Lung (tissue), 12 donors: ENCODE measurements around the gene OR10A5. TPM values are rescaled to one million over a fixed set of nuclear protein-coding genes. Genes with fewer than 3 reads are reported as not detected.

Source experiments
- ATAC-seq: fragments of 200-7000 bp; cut with Tn5 transposase; one replicate; pipeline ENCODE4 v1.9.1; 2020; ENCODE audit warnings: moderate number of reproducible peaks; ENCODE audit not compliant: insufficient read depth, low FRiP score
- DNase-seq, 3 donors: peaks; one replicate each; pipeline ENCODE4 v3.0.0-alpha.2; 2013 to 2017
- H3K27ac ChIP-seq, 2 donors: one replicate each; pipeline ENCODE4 v1.5.1; 2013; ENCODE audit warnings: mild to moderate bottlenecking in 2 of 2, moderate library complexity in 2 of 2, control low read depth in 1 of 2, inconsistent platforms in 1 of 2, low read depth in 1 of 2, low read length in 1 of 2
- H3K27me3 ChIP-seq, 3 donors: one replicate each; pipeline ENCODE4 v1.5.1; 2013; ENCODE audit warnings: low read length in 2 of 3; ENCODE audit not compliant: control insufficient read depth in 3 of 3, insufficient read depth in 3 of 3
- H3K36me3 ChIP-seq, 4 donors: one replicate each; pipeline ENCODE4 v1.5.1; 2013; ENCODE audit warnings: low read length in 4 of 4, mild to moderate bottlenecking in 1 of 4, moderate library complexity in 1 of 4; ENCODE audit not compliant: control insufficient read depth in 4 of 4, insufficient read depth in 4 of 4
- H3K4me1 ChIP-seq, 5 donors: one replicate each; pipeline ENCODE4 v1.5.1; 2013; ENCODE audit warnings: low read length in 5 of 5, mild to moderate bottlenecking in 2 of 5, moderate library complexity in 1 of 5; ENCODE audit not compliant: control insufficient read depth in 5 of 5, insufficient read depth in 5 of 5
- H3K4me3 ChIP-seq: one replicate; pipeline ENCODE4 v1.5.1; 2013; ENCODE audit warnings: mild to moderate bottlenecking, control low read depth, moderate library complexity
- H3K9ac ChIP-seq, 2 donors: one replicate each; pipeline ENCODE4 v1.5.1; 2013; ENCODE audit warnings: low read length in 2 of 2, control low read depth in 1 of 2; ENCODE audit not compliant: insufficient read depth in 1 of 2
- H3K9me3 ChIP-seq, 4 donors: one replicate each; pipeline ENCODE4 v1.5.1; 2013; ENCODE audit warnings: low read length in 3 of 4, mild to moderate bottlenecking in 1 of 4, moderate library complexity in 1 of 4; ENCODE audit not compliant: control insufficient read depth in 4 of 4, insufficient read depth in 3 of 4
- CTCF ChIP-seq: IDR thresholded peaks from 2 replicates; pipeline ENCODE4 v1.5.1; 2012; ENCODE audit warnings: mild to moderate bottlenecking; ENCODE audit errors: control extremely low read depth, extremely low read depth
- WGBS, 2 donors: extraction: QIAGEN DNeasy Blood & Tissue Kit; methylation state at CpG; one replicate each; pipeline ENCODE4 v1.1.7; 2013; 5-methylcytosine and 5-hydroxymethylcytosine counted together
- polyA plus RNA-seq, 2 donors: library from polyadenylated mRNA; stranded (reverse); fragments of 200-250 nt; gene quantifications; one replicate each; pipeline ENCODE4 v1.2.1, GENCODE V29; 2013
- total RNA-seq, 2 donors: library from RNA; depleted of rRNA in 1 of 2; stranded (reverse); fragments of >200 nt in 1 of 2; gene quantifications; one replicate each; pipeline ENCODE4 v1.2.1, GENCODE V29; 2014 to 2021
- donor health status: control.
- donor health status: control.
- donor health status: Bipolar disorder and iron deficiency.
- donor health status: healthy.
- donor health status: DM: yes; HTN: yes; CAD: no.

Gene OR10A5
- total and polyA plus RNA-seq, 4 donors = not detected

- Histone ChIP-seq H3K27me3 (no peaks in the 10 kb centered on the region), H3K36me3 (no peaks in the 10 kb centered on the region), H3K9me3 (no peaks in the 10 kb centered on the region), H3K4me3 (no peak overlapping the region), H3K27ac (no peak overlapping the region), H3K4me1 (no peaks in the 10 kb centered on the region), H3K9ac (no peak overlapping the region)
- ATAC-seq (no peak), DNase-seq (no peak)
- WGBS, 2 donors = 76 to 92% methylated on average over 5 of the region's 5 CpGs
- TF ChIP-seq CTCF = no peak
Measured at GRCh38 chr11:6824136-6824823, 21.2 kb upstream of the OR10A5 start.

- ATAC-seq = no peak
- 77 to 86% methylated on average over 7 of the region's 7 CpGs for WGBS, 2 donors
Measured at GRCh38 chr11:6825231-6825744, 20.2 kb upstream of the OR10A5 start.

GRCh38 chr11:6828103-6828502 is 17.4 kb upstream of the OR10A5 start:
- Histone ChIP-seq H3K9me3 (no peaks in the 10 kb centered on the region), H3K9ac (no peak overlapping the region), H3K4me3 (no peak overlapping the region), H3K4me1 (no peaks in the 10 kb centered on the region), H3K27ac (no peak overlapping the region), H3K36me3 (no peaks in the 10 kb centered on the region), H3K27me3 (no peaks in the 10 kb centered on the region)
- TF ChIP-seq CTCF = no peak
- WGBS, 2 donors = 82 to 86% methylated on average over 1 of the region's 1 CpG
- DNase-seq (no peak), ATAC-seq (no peak)

More at GRCh38 chr11:6825231-6825744, 20.2 kb upstream of the OR10A5 start:
- Histone ChIP-seq H3K36me3 (no peaks in the 10 kb centered on the region), H3K27ac (no peak overlapping the region), H3K4me1 (no peaks in the 10 kb centered on the region), H3K27me3 (no peaks in the 10 kb centered on the region), H3K9me3 (no peaks in the 10 kb centered on the region), H3K4me3 (no peak overlapping the region), H3K9ac (no peak overlapping the region)
- DNase-seq = no peak
- TF ChIP-seq CTCF = no peak
